8988T (cell line): ENCODE data around the gene CLEC4M.
"Not testable (repeated sequence)": the region's sequence is repeated elsewhere in the genome, so short reads cannot be mapped to it uniquely, and the experiment has no call there.

Experiments used
- DNase-seq: peaks from one replicate; pipeline ENCODE4 v3.0.0; 2011

The CLEC4M gene

DNA sequence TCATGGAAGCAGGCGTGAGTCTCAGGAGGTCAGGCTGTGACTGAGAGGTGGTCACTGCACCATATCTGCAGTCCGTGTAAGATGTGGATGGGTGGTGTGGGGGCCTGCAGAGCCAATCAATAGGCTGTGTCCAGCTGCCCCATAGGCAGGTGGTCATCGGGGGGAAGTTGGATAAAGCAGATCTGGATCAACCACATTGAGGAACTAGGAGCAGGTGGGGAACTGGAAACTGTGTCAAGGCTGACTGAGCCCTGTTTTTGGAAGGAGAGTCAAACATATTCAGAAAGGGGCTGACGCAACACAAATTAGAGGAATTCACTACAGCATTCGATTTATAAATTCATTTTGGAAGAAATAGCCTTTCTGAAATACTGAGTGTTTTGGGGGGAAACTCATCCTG, 15.0 kb downstream of the CLEC4M start:
- DNase-seq, result no peak

DNA sequence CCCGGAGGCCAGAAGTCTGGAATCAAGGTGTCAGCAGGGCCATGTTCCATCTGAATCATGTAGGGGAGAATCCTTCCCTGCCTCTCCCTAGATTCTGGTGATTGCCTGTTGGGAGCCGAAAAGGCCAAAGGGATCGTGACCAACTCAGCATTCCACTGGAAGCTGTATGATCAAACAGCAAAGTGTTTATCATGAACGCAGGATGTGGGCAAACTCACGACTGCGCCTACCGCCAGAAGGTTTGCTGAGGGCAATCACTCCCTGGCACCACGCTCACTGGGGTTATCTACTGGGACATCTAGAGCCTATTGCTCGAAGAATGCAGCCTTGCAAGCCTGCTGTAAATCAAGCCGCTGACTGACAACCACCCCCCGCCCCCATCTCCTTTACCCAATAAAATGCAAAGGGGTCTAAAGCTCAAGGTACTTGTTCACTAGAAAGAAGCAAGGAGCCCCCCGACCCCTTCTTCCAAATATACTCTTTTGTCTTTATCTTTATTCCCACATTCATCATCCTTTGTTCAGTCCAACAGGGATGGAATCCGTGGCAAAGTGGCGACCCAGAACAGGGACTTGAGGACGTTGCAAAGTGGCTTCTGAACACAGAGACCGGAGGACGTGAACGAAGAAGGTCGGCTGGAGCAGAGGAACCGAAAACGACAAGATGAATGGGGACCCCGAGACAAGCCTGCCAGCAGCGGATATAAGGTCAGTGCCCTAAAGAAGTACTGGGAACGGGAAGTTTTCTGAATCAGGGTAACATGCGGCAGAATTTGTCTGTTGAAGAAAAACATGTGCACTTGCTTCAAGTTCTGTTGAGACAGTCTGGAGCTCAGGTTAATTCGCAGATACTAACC, 16.8 kb downstream of the CLEC4M start:
- DNase-seq, result no peak

DNA sequence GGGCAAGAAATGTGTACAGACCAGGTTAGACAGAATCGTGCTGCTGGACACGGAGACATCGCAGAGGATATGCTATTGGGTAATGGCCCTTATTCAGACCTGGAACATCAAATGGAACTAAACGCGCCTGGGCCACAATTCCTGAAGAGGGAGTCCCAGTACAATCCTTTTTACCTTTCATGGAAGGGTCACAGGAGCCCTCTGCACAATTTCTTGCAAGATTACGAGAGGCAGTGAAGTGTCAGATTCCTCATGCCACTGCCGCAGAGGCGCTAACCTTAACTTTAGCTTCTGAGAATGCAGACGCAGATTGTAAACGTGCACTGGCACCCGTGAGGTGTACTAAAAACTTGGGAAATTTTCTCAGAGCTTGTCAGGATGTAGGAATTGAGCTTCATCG, 18.1 kb downstream of the CLEC4M start:
- DNase-seq, result no peak

DNA sequence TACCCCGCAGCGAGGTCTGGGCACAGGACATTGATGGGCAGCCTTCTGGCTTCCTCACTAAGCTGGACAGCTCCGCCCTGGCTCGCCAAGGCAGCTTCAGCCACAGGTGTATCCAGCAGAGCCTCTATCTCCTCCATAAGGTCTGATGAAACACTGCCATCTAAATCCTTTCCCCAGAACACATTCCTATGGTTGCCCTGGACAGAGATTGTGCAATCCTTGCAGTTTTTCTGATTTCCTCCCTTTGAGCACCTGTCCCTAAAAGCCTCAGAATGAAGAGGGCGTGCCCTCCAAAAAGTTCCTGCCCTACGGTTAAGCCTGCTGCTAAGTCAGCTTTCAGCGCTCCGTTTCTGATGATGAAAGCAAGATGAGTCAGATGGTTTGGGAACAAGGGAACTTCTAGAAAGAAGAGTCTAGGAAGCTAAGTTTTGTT, 21.0 kb downstream of the CLEC4M start:
- no peak for DNase-seq

DNA sequence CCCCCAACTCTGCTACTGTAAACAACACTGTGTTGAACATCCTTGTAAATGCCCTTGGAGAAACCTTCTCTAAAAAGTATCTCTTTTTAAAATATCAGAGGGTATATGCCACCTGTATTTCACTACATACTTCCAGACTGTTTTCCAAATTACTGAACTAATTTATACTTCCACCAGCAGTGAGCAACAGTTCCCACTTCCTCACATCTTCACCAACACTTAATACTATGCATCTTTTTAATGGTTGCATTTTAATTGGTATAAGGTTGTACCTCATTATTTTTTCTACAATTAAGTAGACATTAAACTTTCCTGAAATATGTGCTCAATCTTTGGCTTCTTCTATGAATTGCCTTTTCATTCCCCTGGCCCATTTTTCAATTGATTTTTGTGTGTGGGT, 21.8 kb downstream of the CLEC4M start:
- no peak for DNase-seq

DNA sequence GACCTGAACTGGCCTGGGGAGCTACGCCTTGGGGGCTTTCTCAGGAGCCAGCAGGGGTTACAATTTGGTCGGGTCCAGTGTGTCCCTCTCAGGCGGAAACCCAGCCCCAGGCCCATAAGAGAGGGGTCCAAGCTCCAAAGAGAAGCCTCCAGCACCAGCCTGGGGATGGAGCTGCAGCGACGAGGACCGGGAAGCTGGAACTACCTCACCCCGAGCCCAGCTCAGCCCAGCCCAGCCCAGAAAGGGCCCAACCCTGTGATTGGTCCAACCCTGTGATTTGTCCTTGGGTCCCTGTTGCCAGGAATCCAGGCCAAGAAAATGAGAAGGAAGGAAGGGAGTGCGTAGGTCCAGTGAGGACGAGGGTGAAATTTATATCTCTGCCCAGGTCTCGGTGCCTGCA, 24.1 kb downstream of the CLEC4M start:
- DNase-seq, result no peak

DNA sequence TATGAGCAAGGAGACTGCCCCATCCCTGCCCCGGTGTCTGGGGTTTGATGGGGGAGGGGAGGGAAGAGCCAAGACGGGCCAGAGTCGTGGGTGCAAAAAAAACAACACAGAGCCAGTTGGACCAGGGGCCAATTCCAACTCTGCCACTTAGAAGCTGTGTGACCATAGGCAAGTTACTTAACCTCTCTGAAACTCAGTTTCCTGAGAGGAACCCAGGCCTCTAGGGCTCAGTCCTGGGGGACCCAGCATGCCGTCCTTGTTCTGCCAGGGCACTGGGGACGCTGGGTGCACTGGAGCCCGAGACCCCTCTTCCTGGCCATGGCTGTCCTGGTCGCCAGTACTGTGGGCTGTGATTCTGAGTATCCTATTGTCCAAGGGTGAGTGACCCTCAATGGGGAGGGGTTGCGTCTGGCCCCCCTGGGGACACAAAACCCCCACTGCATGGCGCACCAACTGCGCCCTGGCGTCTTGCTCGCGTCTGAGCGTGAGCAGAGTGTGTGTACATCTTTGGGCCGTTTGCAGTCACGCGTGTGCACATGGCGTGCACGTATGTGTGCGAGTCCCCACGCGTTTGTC, 24.6 kb downstream of the CLEC4M start:
- DNase-seq, result no peak

GRCh38 chr19:7788178-7788932, 25.3 kb downstream of the CLEC4M start:
- no peak for DNase-seq

DNA sequence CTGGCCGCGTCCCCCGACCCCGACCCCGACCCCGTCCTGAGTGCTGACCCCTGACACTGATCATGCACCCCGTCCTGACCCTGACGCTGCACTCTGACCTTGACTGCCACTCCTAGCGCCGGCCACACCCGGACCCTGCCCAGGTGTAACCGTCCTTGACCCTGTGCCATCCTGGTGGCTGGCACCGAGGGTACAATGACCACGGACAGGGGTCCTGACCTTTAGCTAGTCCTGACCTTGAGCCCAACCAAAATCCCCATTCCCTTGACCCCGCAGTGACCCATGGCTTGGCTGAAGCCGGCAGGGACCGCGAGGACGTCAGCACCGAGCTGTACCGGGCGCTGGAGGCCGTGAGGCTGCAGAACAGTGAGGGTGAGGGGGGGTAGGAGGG, 25.9 kb downstream of the CLEC4M start:
- no peak for DNase-seq

GRCh38 chr19:7789447-7789846, 26.4 kb downstream of the CLEC4M start:
- DNase-seq, result no peak

DNA sequence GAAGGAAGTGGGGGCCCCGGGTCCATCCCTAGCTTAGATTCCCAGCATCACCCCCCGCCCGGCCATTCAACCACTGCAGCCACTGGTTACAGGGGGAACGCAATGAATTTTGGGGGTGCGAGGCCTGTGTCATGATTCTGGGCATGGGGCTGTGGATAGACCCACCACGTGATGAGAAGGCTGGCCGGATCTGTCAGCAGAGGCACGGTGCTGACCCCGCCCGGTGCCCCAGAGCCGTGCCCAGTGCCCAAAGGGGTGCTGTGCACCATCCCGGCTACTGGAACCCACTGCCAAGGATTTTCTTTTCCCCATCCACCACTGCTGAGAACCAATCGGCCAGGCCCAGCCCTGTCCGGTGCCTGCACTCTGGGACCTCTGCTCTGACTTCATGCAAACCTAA, 27.4 kb downstream of the CLEC4M start:
- no peak for DNase-seq

GRCh38 chr19:7792281-7792680, 29.2 kb downstream of the CLEC4M start:
- DNase-seq, result no peak

DNA sequence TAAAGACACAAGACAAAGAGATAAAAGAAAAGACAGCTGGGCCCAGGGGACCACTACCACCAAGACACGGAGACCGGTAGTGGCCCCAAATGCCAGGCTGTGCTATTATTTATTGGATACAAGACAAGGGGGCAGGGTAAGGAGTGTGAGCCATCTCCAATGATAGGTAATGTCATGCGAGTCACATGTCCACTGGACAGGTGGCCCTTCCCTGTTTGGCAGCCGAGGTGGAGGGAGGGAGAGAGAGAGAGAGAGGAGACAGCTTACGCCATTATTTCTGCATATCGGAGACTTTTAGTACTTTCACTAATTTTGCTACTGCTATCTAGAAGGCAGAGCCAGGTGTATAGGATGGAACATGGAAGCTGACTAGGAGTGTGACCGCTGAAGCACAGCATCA, 29.7 kb downstream of the CLEC4M start:
- DNase-seq, result not testable (repeated sequence)

DNA sequence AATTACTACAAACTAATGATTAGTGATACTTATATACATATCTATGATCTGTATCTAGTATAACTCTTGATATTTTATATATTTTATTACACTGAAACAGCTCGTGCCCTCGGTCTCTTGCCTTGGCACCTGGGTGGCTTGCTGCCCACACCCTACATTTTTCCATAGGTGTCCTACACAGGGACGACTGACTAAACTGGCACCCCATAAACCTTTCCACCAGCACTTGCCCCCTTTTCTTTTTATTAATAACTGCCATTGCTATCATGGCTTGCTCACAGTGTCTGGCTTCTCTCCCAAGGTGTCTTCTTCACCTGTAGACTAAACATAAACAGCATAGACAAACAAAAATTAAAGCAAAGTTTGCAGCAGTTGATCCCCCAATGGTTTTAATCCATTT, 30.4 kb downstream of the CLEC4M start:
- no peak for DNase-seq

DNA sequence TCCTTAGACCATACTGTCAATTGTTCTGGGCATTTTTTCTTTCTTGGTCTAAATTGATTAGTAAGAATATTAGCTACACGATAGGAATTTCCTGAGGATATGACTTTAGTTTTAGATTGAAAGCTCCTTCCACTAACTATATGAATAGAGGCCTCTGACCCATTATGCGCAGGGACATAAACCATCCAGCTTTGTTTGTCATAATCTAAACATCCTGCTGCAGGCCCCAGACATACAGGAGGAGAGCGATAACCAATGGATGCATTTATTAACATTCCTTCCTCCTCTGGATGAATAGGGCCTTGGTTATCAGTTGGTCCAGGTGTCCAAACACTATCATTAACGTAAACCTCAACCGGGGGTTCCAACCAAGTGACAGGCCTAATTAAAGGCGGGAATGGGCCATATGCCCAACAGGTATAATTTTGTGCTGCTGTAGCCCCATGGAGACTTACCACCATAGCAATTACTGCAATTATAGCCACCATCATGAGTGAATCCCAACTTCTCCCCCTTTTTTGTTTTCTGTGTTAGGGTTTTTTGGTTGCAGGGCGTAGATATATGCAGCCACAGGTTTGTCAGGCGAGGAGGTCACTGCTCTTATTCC, 32.6 kb downstream of the CLEC4M start:
- no peak for DNase-seq

- no peak for DNase-seq
Measured at GRCh38 chr19:7799640-7800355, 36.8 kb downstream of the CLEC4M start.

- no peak for DNase-seq
Measured at GRCh38 chr19:7801020-7801570, 38.1 kb downstream of the CLEC4M start.

DNA sequence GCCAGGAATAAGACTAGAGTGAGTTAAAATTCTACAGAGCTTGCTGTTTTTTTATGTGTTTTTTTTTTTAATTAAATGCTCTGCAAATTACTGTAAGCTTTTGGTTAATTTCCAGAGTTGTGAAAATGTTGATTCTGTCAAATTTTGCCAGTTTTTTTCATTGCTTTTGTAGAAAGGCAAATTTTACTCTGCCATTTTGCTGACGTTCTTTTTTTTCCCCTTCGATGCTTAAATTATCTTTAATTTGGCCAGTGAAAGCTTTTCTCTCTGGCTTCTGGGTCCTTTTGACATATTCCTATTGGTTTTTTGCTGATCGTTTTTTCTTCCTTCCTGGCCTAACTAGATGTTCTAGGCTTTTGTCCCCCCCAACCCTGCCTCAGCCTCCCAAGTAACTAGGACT, 43.2 kb downstream of the CLEC4M start:
- DNase-seq, result no peak

- DNase-seq, result no peak
Measured at GRCh38 chr19:7806876-7807275, 43.8 kb downstream of the CLEC4M start.

DNA sequence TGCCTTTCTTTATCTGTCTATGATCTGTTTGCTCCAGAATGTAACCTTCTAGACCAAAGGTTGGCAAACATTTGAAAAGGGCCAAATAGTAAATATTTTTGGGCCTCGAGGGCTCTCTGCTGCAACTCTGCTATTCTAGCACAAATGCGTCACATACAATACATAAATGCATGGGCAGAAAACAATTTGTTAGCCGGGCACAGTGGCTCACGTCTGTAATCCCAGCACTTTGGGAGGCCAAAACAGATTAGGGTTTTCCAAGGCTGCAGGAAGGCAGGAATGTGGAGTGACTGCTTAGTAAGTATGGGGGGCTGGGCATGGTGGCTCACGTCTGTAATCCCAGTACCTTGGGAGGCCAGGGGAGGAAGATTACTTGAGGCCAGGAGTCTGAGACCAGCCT, 45.1 kb downstream of the CLEC4M start:
- no peak for DNase-seq

DNA sequence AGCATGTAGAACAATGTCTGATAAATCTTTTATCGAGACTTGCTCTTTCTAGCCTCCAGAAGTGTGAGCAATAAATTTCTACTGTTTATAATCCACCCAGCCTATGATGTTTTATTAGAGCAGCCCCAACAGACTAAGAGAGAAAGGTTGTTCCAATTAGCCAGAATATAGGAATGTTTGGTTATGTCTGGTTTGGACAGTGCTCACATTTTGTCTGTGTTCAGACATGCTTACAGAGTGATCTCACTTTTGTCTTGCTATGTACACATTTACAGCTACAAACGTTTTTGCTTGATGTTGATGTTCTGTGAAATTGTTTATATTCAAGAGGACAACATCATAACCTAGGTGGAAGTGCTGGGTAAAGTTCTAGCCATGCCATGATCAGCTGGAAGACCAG, 48.9 kb downstream of the CLEC4M start:
- no peak for DNase-seq

GRCh38 chr19:7815325-7815724, 52.3 kb downstream of the CLEC4M start:
- DNase-seq, result no peak

DNA sequence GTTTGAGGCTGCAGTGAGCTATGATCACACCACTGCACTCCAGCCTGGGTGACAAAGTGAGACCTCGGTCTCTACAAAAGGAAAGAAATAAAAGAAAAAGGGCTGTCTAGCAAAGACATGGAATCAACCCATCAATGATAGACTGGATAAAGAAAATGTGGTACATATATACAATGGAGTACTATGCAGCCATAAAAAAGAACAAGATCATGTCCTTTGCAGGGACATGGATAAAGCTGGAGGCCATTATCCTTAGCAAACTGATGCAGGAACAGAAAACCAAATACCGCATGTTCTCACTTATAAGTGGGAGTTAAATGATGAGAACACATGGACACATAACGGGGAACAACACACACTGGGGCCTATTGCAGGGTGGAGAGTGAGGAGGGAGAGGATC, 53.0 kb downstream of the CLEC4M start:
- DNase-seq, result not testable (repeated sequence)
